Uterus (tissue), 4 donors: ENCODE results near the gene SLFN13. TPM values are rescaled to one million over a fixed set of nuclear protein-coding genes. Genes with fewer than 3 reads are reported as not detected.
"Not testable (repeated sequence)": the region's sequence is repeated elsewhere in the genome, so short reads cannot be mapped to it uniquely, and the experiment has no call there.

Source experiments
- DNase-seq, 2 donors: peaks; one replicate each; pipeline ENCODE4 v3.0.0-alpha.2; 2019 to 2020
- H3K27ac ChIP-seq, 2 donors: fragments of 200-600 bp; sonication (generic); 1 replicate in 1 of 2; 2 replicates in 1 of 2; pipeline ENCODE4 v1.5.1; 2016 to 2018
- H3K27me3 ChIP-seq, 2 donors: fragments of 200-600 bp; sonication (generic); one replicate each; pipeline ENCODE4 v1.5.1; 2018 to 2019; ENCODE audit warnings: control low read depth in 1 of 2
- H3K36me3 ChIP-seq, 2 donors: fragments of 200-600 bp; sonication (generic); one replicate each; pipeline ENCODE4 v1.5.1; 2019; ENCODE audit warnings: control low read depth in 1 of 2
- H3K4me1 ChIP-seq, 2 donors: fragments of 200-600 bp; sonication (generic); one replicate each; pipeline ENCODE4 v1.5.1; 2018 to 2019; ENCODE audit warnings: control low read depth in 1 of 2
- H3K4me3 ChIP-seq, 2 donors: fragments of 200-600 bp; sonication (generic); 1 replicate in 1 of 2; 2 replicates in 1 of 2; pipeline ENCODE4 v1.5.1; 2018 to 2019; ENCODE audit warnings: mild to moderate bottlenecking in 1 of 2
- H3K9me3 ChIP-seq, 2 donors: fragments of 200-600 bp; sonication (generic); one replicate each; pipeline ENCODE4 v1.5.1; 2019; ENCODE audit warnings: control low read depth in 1 of 2
- CTCF ChIP-seq, 4 experiments: fragments of 200-600 bp in 2 of 4; fragments of 450-650 bp in 2 of 4; sonication (generic) in 2 of 4; IDR thresholded peaks; one replicate each; pipeline ENCODE4 v1.5.1; 2016 to 2019; ENCODE audit warnings: antibody characterized with exemption in 4 of 4, mild to moderate bottlenecking in 2 of 4, moderate library complexity in 1 of 4
- POLR2A ChIP-seq, 2 donors: fragments of 450-650 bp; IDR thresholded peaks; one replicate each; pipeline ENCODE4 v1.6.1; 2016; ENCODE audit warnings: antibody characterized with exemption in 2 of 2, mild to moderate bottlenecking in 1 of 2, moderate library complexity in 1 of 2
- intact Hi-C: fragments of 100-400 bp; cut with DNase I; formaldehyde crosslinking; loops from one replicate; pipeline ENCODE4 v1.15.1; 2023; ENCODE audit warnings: low total_unique reads
- total RNA-seq, 4 donors: library from RNA; depleted of rRNA in 3 of 4; stranded (reverse); fragments of >200 nt in 3 of 4; gene quantifications; one replicate each; pipeline versions ENCODE4 v1.1.0 to v1.2.4, GENCODE V29; 2014 to 2023
- donor health status: DM: yes; HTN: yes; CAD: no.

Gene SLFN13
- total RNA-seq, 4 donors from 2014 or later = 0.51 to 13.7 (median 7.1) TPM

GRCh38 chr17:35476283-35476820 lies 27.8 kb upstream of the SLFN13 start:
- H3K9me3 ChIP-seq = no peaks in the 10 kb centered on the region
- no peaks in the 10 kb centered on the region for H3K4me1 ChIP-seq
- H3K27ac ChIP-seq = no peak overlapping the region
- no peaks in the 10 kb centered on the region for H3K36me3 ChIP-seq
- no peaks in the 10 kb centered on the region for H3K27me3 ChIP-seq
- TF ChIP-seq POLR2A (IDR thresholded peaks at IDR 0.05) = no peak
- no peak for TF ChIP-seq CTCF (IDR thresholded peaks at IDR 0.05)
- intact Hi-C loops = no loop called here
- H3K4me3 ChIP-seq = no peak overlapping the region
- DNase-seq = no peak

- DNase-seq = no peak
- H3K36me3 ChIP-seq = no peaks in the 10 kb centered on the region
- H3K4me3 ChIP-seq = no peak overlapping the region
- no peak for TF ChIP-seq CTCF (IDR thresholded peaks at IDR 0.05)
- no peaks in the 10 kb centered on the region for H3K4me1 ChIP-seq
- no peak overlapping the region for H3K27ac ChIP-seq
- no peaks in the 10 kb centered on the region for H3K9me3 ChIP-seq
- H3K27me3 ChIP-seq = no peaks in the 10 kb centered on the region
- intact Hi-C loops = no loop called here
These were observed 19.9 kb upstream of the SLFN13 start for GRCh38 chr17:35468475-35468874.

- Histone ChIP-seq H3K27ac (no peak overlapping the region), H3K4me3 (no peak overlapping the region), H3K27me3 (no peaks in the 10 kb centered on the region), H3K36me3 (no peaks in the 10 kb centered on the region), H3K9me3 (no peaks in the 10 kb centered on the region), H3K4me1 (no peaks in the 10 kb centered on the region)
- TF ChIP-seq POLR2A (IDR thresholded peaks at IDR 0.05) (no peak), CTCF (IDR thresholded peaks at IDR 0.05) (no peak)
- intact Hi-C loops = no loop called here
- no peak for DNase-seq
These were observed 19.3 kb upstream of the SLFN13 start for GRCh38 chr17:35467824-35468223.

- Histone ChIP-seq H3K9me3 (no peaks in the 10 kb centered on the region), H3K4me1 (no peaks in the 10 kb centered on the region), H3K27ac (no peak overlapping the region), H3K36me3 (no peaks in the 10 kb centered on the region), H3K4me3 (peak overlapping the region in 1 of 2 donors; percentile 14), H3K27me3 (peaks cover 0 to 11% of the 10 kb centered on the region in 2 donors)
- TF ChIP-seq CTCF (IDR thresholded peaks at IDR 0.05) (no peak), POLR2A (IDR thresholded peaks at IDR 0.05) (no peak)
- intact Hi-C loops = no loop called here
- peak; percentile 14 to 17 for DNase-seq
These were observed 11.8 kb upstream of the SLFN13 start for GRCh38 chr17:35460354-35460851.

GRCh38 chr17:35454035-35454434 lies 5.5 kb upstream of the SLFN13 start:
- H3K27ac ChIP-seq, H3K9me3 ChIP-seq, intact Hi-C loops, H3K4me3 ChIP-seq, H3K4me1 ChIP-seq, H3K36me3 ChIP-seq, DNase-seq: not testable (repeated sequence)
- H3K27me3 ChIP-seq = peaks cover 0 to 11% of the 10 kb centered on the region in 2 donors

- H3K36me3 ChIP-seq = no peaks in the 10 kb centered on the region
- H3K27ac ChIP-seq = no peak overlapping the region
- no peak for TF ChIP-seq POLR2A (IDR thresholded peaks at IDR 0.05)
- TF ChIP-seq CTCF (IDR thresholded peaks at IDR 0.05) = no peak
- DNase-seq = no peak
- no peak overlapping the region for H3K4me3 ChIP-seq
- H3K9me3 ChIP-seq = no peaks in the 10 kb centered on the region
- no peaks in the 10 kb centered on the region for H3K4me1 ChIP-seq
- intact Hi-C loops = no loop called here
- H3K27me3 ChIP-seq = peaks cover 3 to 11% of the 10 kb centered on the region in 2 donors
These were observed 4.6 kb upstream of the SLFN13 start for GRCh38 chr17:35453171-35453570.
